IPS-18a (cell line): Measurements from ENCODE around the gene DNAJC6.

Experiments
- H3K27ac ChIP-seq: one replicate; pipeline ENCODE4 v1.5.1; 2013; ENCODE audit warnings: low read length
- H3K27me3 ChIP-seq: one replicate; pipeline ENCODE4 v1.6.1; 2013; ENCODE audit warnings: mild to moderate bottlenecking, low read length; ENCODE audit not compliant: control insufficient read depth, insufficient read depth
- H3K36me3 ChIP-seq: one replicate; pipeline ENCODE4 v1.6.1; 2013; ENCODE audit warnings: low read depth, low read length; ENCODE audit not compliant: control insufficient read depth
- H3K4me1 ChIP-seq: one replicate; pipeline ENCODE4 v1.6.1; 2013; ENCODE audit warnings: low read depth, low read length; ENCODE audit not compliant: control insufficient read depth
- H3K4me3 ChIP-seq: one replicate; pipeline ENCODE4 v1.5.1; 2013; ENCODE audit warnings: low read length
- H3K9ac ChIP-seq: one replicate; pipeline ENCODE4 v1.6.1; 2013; ENCODE audit warnings: mild to moderate bottlenecking, low read length, moderate library complexity
- H3K9me3 ChIP-seq: one replicate; pipeline ENCODE4 v1.6.1; 2013; ENCODE audit warnings: low read depth, low read length; ENCODE audit not compliant: control insufficient read depth

The DNAJC6 gene

GRCh38 chr1:65393347-65393746 lies 84.0 kb downstream of the DNAJC6 start:
- Histone ChIP-seq H3K36me3 (no peaks in the 10 kb centered on the region), H3K4me1 (no peaks in the 10 kb centered on the region), H3K9me3 (no peaks in the 10 kb centered on the region), H3K27ac (no peak overlapping the region), H3K4me3 (no peak overlapping the region), H3K27me3 (no peaks in the 10 kb centered on the region), H3K9ac (no peak overlapping the region)

- Histone ChIP-seq H3K9me3 (no peaks in the 10 kb centered on the region), H3K4me1 (no peaks in the 10 kb centered on the region), H3K27ac (no peak overlapping the region), H3K4me3 (no peak overlapping the region), H3K27me3 (no peaks in the 10 kb centered on the region), H3K36me3 (no peaks in the 10 kb centered on the region), H3K9ac (no peak overlapping the region)
These were observed 84.6 kb downstream of the DNAJC6 start for GRCh38 chr1:65393928-65394327.

- H3K9me3 ChIP-seq = no peaks in the 10 kb centered on the region
- no peaks in the 10 kb centered on the region for H3K27me3 ChIP-seq
- no peaks in the 10 kb centered on the region for H3K4me1 ChIP-seq
- H3K4me3 ChIP-seq = no peak overlapping the region
- no peaks in the 10 kb centered on the region for H3K36me3 ChIP-seq
- no peak overlapping the region for H3K9ac ChIP-seq
- no peak overlapping the region for H3K27ac ChIP-seq
These were observed 86.7 kb downstream of the DNAJC6 start for GRCh38 chr1:65395887-65396612.

- Histone ChIP-seq H3K4me1 (no peaks in the 10 kb centered on the region), H3K36me3 (no peaks in the 10 kb centered on the region), H3K9ac (no peak overlapping the region), H3K27me3 (no peaks in the 10 kb centered on the region), H3K4me3 (no peak overlapping the region), H3K9me3 (no peaks in the 10 kb centered on the region), H3K27ac (no peak overlapping the region)
These were observed 88.7 kb downstream of the DNAJC6 start for GRCh38 chr1:65398083-65398482.

GRCh38 chr1:65399003-65399402 lies 89.7 kb downstream of the DNAJC6 start:
- Histone ChIP-seq H3K36me3 (no peaks in the 10 kb centered on the region), H3K9me3 (no peaks in the 10 kb centered on the region)

GRCh38 chr1:65401612-65402011 lies 92.3 kb downstream of the DNAJC6 start:
- H3K36me3 ChIP-seq = no peaks in the 10 kb centered on the region
- no peak overlapping the region for H3K9ac ChIP-seq
- H3K4me3 ChIP-seq = no peak overlapping the region
- no peaks in the 10 kb centered on the region for H3K9me3 ChIP-seq
- no peaks in the 10 kb centered on the region for H3K4me1 ChIP-seq
- H3K27ac ChIP-seq = no peak overlapping the region
- H3K27me3 ChIP-seq = no peaks in the 10 kb centered on the region

More at GRCh38 chr1:65399003-65399402, 89.7 kb downstream of the DNAJC6 start:
- no peak overlapping the region for H3K9ac ChIP-seq
- H3K4me3 ChIP-seq = no peak overlapping the region
- H3K4me1 ChIP-seq = no peaks in the 10 kb centered on the region
- H3K27ac ChIP-seq = no peak overlapping the region
- H3K27me3 ChIP-seq = no peaks in the 10 kb centered on the region

- no peaks in the 10 kb centered on the region for H3K9me3 ChIP-seq
- no peaks in the 10 kb centered on the region for H3K27me3 ChIP-seq
- H3K9ac ChIP-seq = no peak overlapping the region
- H3K36me3 ChIP-seq = no peaks in the 10 kb centered on the region
- no peak overlapping the region for H3K4me3 ChIP-seq
- H3K4me1 ChIP-seq = no peaks in the 10 kb centered on the region
- no peak overlapping the region for H3K27ac ChIP-seq
These were observed 95.6 kb downstream of the DNAJC6 start for GRCh38 chr1:65404941-65405340.

GRCh38 chr1:65407877-65408276 lies 98.5 kb downstream of the DNAJC6 start:
- no peak overlapping the region for H3K27ac ChIP-seq
- H3K9ac ChIP-seq = no peak overlapping the region
- H3K27me3 ChIP-seq = no peaks in the 10 kb centered on the region
- H3K4me3 ChIP-seq = no peak overlapping the region
- H3K4me1 ChIP-seq = no peaks in the 10 kb centered on the region
- H3K9me3 ChIP-seq = no peaks in the 10 kb centered on the region
- no peaks in the 10 kb centered on the region for H3K36me3 ChIP-seq

GRCh38 chr1:65409314-65409713 lies 100.0 kb downstream of the DNAJC6 start:
- Histone ChIP-seq H3K4me3 (no peak overlapping the region), H3K9me3 (no peaks in the 10 kb centered on the region), H3K9ac (no peak overlapping the region), H3K27ac (no peak overlapping the region), H3K27me3 (no peaks in the 10 kb centered on the region), H3K4me1 (no peaks in the 10 kb centered on the region), H3K36me3 (no peaks in the 10 kb centered on the region)

- H3K4me1 ChIP-seq = no peaks in the 10 kb centered on the region
- H3K9me3 ChIP-seq = no peaks in the 10 kb centered on the region
- no peak overlapping the region for H3K9ac ChIP-seq
- no peaks in the 10 kb centered on the region for H3K36me3 ChIP-seq
- H3K4me3 ChIP-seq = no peak overlapping the region
- no peaks in the 10 kb centered on the region for H3K27me3 ChIP-seq
- H3K27ac ChIP-seq = no peak overlapping the region
These were observed 100.5 kb downstream of the DNAJC6 start for GRCh38 chr1:65409816-65410326.

GRCh38 chr1:65412256-65412983 lies 103.1 kb downstream of the DNAJC6 start:
- Histone ChIP-seq H3K27ac (no peak overlapping the region), H3K9me3 (no peaks in the 10 kb centered on the region), H3K4me3 (no peak overlapping the region), H3K9ac (no peak overlapping the region), H3K36me3 (no peaks in the 10 kb centered on the region), H3K27me3 (no peaks in the 10 kb centered on the region), H3K4me1 (peaks cover 2% of the 10 kb centered on the region)

GRCh38 chr1:65412984-65413375 lies 103.6 kb downstream of the DNAJC6 start:
- Histone ChIP-seq H3K9me3 (no peaks in the 10 kb centered on the region), H3K9ac (no peak overlapping the region), H3K4me3 (no peak overlapping the region), H3K27me3 (no peaks in the 10 kb centered on the region), H3K4me1 (peaks cover 7% of the 10 kb centered on the region), H3K27ac (no peak overlapping the region), H3K36me3 (no peaks in the 10 kb centered on the region)
